ENCODE measurements around the gene BGN.

DNA sequence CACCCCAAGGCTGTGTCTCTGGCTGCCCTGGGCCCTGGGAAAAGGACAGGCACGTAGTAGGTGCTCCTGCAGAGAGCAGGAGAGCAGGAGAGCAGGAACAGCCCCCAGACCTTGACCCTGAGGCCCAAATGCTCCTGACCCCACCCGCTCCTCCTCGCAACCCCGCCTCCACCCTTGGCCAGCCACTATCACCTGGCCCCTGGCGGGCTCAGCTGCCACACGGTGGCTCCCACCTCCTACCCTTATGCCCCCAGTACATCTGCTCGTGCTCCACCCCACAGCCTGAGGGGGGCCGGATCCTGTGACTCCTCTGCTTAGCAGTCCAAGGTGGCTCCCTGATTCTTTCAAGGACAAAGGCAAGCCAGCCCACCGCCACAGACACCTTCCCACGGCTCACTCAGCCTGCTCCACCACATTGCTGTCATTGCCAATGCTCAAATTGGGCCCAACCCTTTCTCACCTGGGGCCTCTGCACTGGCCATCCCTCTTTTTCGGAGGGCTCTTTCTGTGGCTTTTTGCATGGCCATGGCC is 19.0 kb upstream of the BGN start:
- TF ChIP-seq YY1 (IDR thresholded peaks at IDR 0.05; ENCODE audit: low read depth) (no peak), CREB1 (IDR thresholded peaks at IDR 0.05; ENCODE audit: low read depth) (no peak), TAF1 (IDR thresholded peaks at IDR 0.05; ENCODE audit: low read depth) (no peak), NFIC (IDR thresholded peaks at IDR 0.05) (no peak), FOXM1 (IDR thresholded peaks at IDR 0.05; ENCODE audit: borderline replicate concordance, low read depth) (no peak), RAD21 (IDR thresholded peaks at IDR 0.05; ENCODE audit: low read depth) (no peak), TCF12 (IDR thresholded peaks at IDR 0.05; ENCODE audit: low read depth) (no peak)
- TF ChIP-seq, protein P1, sequence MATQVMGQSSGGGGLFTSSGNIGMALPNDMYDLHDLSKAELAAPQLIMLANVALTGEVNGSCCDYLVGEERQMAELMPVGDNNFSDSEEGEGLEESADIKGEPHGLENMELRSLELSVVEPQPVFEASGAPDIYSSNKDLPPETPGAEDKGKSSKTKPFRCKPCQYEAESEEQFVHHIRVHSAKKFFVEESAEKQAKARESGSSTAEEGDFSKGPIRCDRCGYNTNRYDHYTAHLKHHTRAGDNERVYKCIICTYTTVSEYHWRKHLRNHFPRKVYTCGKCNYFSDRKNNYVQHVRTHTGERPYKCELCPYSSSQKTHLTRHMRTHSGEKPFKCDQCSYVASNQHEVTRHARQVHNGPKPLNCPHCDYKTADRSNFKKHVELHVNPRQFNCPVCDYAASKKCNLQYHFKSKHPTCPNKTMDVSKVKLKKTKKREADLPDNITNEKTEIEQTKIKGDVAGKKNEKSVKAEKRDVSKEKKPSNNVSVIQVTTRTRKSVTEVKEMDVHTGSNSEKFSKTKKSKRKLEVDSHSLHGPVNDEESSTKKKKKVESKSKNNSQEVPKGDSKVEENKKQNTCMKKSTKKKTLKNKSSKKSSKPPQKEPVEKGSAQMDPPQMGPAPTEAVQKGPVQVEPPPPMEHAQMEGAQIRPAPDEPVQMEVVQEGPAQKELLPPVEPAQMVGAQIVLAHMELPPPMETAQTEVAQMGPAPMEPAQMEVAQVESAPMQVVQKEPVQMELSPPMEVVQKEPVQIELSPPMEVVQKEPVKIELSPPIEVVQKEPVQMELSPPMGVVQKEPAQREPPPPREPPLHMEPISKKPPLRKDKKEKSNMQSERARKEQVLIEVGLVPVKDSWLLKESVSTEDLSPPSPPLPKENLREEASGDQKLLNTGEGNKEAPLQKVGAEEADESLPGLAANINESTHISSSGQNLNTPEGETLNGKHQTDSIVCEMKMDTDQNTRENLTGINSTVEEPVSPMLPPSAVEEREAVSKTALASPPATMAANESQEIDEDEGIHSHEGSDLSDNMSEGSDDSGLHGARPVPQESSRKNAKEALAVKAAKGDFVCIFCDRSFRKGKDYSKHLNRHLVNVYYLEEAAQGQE (IDR thresholded peaks at IDR 0.05; ENCODE audit: low read depth), result no peak
- TF ChIP-seq, protein P2, sequence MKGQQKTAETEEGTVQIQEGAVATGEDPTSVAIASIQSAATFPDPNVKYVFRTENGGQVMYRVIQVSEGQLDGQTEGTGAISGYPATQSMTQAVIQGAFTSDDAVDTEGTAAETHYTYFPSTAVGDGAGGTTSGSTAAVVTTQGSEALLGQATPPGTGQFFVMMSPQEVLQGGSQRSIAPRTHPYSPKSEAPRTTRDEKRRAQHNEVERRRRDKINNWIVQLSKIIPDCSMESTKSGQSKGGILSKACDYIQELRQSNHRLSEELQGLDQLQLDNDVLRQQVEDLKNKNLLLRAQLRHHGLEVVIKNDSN (IDR thresholded peaks at IDR 0.05), result no peak
- TF ChIP-seq, protein P3, sequence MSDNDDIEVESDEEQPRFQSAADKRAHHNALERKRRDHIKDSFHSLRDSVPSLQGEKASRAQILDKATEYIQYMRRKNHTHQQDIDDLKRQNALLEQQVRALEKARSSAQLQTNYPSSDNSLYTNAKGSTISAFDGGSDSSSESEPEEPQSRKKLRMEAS (IDR thresholded peaks at IDR 0.05), result no peak

All from Ishikawa (cell line).